AG09309 (cell line): Measurements from ENCODE around the gene ADTRP.

ENCODE experiments used
- DNase-seq: peaks from one replicate; pipeline ENCODE4 v3.0.0-alpha.2; 2010; ENCODE audit warnings: low read depth
- H3K4me3 ChIP-seq: 2 replicates; pipeline ENCODE4 v1.5.1; 2011; ENCODE audit warnings: mild to moderate bottlenecking, low read depth, low read length, moderate library complexity; ENCODE audit not compliant: control insufficient read depth
- CTCF ChIP-seq: IDR thresholded peaks from 2 replicates; pipeline ENCODE4 v1.5.1; 2011; ENCODE audit warnings: mild to moderate bottlenecking, low read depth, low read length, inconsistent platforms; ENCODE audit not compliant: insufficient read depth, control insufficient read depth; ENCODE audit errors: missing control alignments

ADTRP gene

GRCh38 chr6:11761744-11762620 is 16.6 kb downstream of the ADTRP start:
- no peak for TF ChIP-seq CTCF
- no peak for DNase-seq
- no peak overlapping the region for H3K4me3 ChIP-seq

GRCh38 chr6:11760015-11760473 is 18.6 kb downstream of the ADTRP start:
- no peak for TF ChIP-seq CTCF
- DNase-seq = no peak
- H3K4me3 ChIP-seq = no peak overlapping the region

GRCh38 chr6:11758878-11759277 is 19.7 kb downstream of the ADTRP start:
- no peak overlapping the region for H3K4me3 ChIP-seq
- DNase-seq = no peak
- TF ChIP-seq CTCF = no peak

- no peak for DNase-seq
- H3K4me3 ChIP-seq = no peak overlapping the region
- no peak for TF ChIP-seq CTCF
Observed at GRCh38 chr6:11756726-11757125, 21.9 kb downstream of the ADTRP start.

GRCh38 chr6:11756292-11756691 is 22.3 kb downstream of the ADTRP start:
- no peak for DNase-seq
- H3K4me3 ChIP-seq = no peak overlapping the region
- TF ChIP-seq CTCF = no peak

GRCh38 chr6:11755725-11756124 is 22.9 kb downstream of the ADTRP start:
- H3K4me3 ChIP-seq = no peak overlapping the region
- no peak for TF ChIP-seq CTCF
- no peak for DNase-seq
